ENCODE data around the gene CYBA.
A peak's percentile ranks its signal among the peaks of the same experiment; 100 is the strongest.

CYBA gene

GRCh38 chr16:88662843-88663606 is 12.2 kb upstream of the CYBA start, which contains the start of gene MVD:
MVD (minus strand) TSS chr16:88663091; CDS start chr16:88663080, 11 bp downstream.
- peak; percentile 99 for DNase-seq (ENCODE audit: low spot score)

DNA sequence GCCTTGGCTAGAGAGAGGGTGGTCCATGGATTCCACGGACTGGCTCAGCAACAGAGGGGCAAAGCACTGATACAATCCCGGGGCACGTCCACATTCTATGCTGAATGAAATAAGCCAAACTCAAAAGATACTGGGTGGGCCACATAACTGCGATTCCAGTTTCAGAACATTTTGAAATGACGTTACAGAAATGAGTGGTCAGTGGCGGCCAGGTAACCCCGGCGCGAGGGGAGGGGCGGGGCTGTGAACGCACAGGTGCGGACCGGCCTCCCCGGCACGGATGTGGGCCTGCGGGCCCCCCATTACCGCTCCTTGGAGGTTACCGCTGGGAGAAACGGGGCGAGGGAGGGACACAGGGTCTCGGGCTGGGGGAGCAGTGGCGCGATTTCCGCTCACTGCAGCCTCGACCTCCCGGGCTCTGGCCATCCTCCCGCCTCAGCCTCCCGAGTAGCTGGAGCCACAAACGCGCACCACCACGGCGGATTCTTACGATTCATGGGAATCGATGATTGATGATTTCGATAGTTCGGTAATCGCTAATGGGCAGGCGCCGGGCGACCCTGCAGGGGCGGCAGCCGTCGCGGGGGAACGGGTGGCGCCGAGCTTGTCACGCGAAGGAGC is 11.5 kb upstream of the CYBA start:
- DNase-seq (ENCODE audit: low spot score) = no peak

- DNase-seq (ENCODE audit: low spot score) = no peak
Measured at GRCh38 chr16:88661468-88661867, 10.6 kb upstream of the CYBA start.

GRCh38 chr16:88659160-88659559 is 8.3 kb upstream of the CYBA start:
- DNase-seq (ENCODE audit: low spot score) = no peak

DNA sequence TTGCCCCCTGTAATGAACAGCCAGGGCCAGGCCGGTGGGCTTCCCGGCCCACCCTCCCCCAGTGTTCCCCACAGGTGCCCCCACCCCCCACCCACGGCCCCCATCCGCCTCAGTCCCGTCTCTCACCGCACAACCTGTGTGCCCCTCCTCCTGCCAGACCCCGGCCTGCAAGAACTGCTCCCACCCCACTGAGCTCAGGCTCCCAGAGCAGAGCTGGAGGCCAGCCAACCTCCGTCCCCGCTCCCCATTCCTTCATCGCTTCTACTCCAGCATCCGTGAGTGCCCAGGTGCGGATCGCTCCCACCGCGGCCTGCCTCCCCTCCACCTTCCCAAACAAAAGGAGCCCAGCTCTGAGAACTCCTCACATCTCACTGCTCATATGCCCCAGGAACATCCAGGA is 7.9 kb upstream of the CYBA start:
- DNase-seq (ENCODE audit: low spot score) = no peak

GRCh38 chr16:88657371-88657770 is 6.5 kb upstream of the CYBA start:
- DNase-seq (ENCODE audit: low spot score) = no peak

DNA sequence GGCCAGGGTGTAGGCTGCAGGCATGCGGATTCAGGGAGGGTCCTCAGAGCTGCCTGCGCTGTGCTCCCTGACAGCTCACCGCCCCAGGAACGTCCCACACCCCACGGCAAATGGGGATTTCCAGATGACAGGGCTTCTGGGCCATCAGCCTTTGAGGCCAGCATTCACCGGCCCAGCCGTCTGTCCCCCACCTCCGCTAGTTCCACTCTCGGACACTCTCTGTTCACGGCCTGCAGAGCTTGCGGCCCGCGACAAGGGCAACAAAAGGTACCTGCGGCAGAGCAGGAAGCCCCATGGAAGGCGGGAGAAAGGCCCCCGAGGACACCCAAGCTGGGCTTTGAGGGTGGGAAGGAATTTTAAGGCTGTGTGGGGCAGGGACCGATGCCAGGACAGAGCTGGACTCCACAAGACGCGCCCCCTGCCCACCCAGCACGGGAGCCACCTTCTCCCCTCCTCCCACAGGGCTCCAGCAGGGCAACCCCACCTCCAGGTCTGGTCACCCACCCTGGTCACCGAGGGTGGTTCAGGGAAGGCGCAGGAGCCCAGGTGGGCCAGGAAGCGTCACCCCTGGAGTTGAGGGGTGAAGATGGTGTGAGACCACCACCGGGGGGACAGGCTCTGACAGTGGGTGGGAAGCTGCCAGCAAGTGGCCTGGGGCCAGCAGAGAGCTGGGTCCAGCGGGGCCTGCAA is 5.6 kb upstream of the CYBA start:
- DNase-seq (ENCODE audit: low spot score) = no peak

DNA sequence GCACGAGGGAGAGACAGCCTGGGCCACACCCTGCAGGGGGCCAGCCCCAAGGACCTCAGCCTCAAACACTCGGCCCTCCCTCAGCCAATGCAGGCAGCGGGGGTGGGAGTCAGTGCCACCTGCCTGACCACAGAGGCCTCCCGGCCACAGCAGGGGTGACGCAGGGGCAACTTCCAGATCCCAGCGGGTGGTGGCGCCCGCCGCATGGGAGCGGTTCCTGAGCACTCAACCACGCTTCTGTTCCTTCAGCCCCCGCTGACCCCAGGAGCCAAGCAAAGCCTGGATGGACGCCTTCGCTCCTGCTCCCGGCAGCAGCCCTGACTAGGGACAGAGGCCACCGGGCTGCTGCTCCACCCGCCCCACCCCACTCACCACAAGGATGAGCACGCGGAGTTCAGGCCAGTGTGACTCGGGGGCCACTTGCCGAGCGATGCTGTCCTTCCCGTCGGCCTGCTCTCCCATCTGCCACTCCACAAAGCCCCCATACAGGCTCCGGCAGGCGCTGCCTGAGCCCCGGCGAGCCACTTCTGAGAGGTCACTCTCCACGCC is 5.0 kb upstream of the CYBA start:
- no peak for DNase-seq (ENCODE audit: low spot score)

- no peak for DNase-seq (ENCODE audit: low spot score)
Measured at GRCh38 chr16:88655053-88655732, 4.3 kb upstream of the CYBA start.

DNA sequence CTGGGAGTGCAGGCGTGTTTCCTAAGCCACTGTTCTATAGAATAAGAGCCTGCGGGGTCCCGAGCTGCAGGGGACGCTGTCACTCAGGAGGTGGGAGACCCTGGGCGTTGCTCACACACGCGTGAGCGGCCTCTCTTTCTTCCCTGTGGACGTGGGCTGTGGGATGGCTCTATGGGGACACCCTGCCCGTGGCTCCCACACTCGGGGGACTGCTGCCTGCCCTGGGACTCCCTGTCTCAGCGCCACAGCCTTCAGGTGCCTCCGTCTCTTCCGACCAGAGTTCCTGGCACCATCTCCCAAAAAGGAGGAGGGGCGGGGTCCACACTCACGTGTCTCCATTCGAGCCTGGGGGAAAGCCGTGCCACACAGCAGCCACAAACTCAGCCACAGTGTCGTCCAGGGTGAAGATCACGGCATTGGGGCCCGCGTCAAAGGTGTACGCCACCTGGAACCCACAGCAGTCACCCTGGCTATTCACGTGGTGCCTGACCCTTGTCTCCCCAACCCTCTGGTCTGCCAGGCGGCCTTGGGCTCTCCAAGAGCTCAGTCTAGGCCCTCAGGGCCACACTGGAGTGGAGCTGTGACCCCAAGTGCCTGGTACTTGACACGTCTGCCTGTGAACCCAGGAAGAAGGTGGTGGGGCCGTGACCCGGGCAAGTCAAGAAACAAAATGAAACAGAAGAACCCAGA is 3.7 kb upstream of the CYBA start:
- DNase-seq (ENCODE audit: low spot score) = no peak

GRCh38 chr16:88653596-88654362 is 2.9 kb upstream of the CYBA start:
- no peak for DNase-seq (ENCODE audit: low spot score)

- no peak for DNase-seq (ENCODE audit: low spot score)
Measured at GRCh38 chr16:88653101-88653500, 2.2 kb upstream of the CYBA start.

DNA sequence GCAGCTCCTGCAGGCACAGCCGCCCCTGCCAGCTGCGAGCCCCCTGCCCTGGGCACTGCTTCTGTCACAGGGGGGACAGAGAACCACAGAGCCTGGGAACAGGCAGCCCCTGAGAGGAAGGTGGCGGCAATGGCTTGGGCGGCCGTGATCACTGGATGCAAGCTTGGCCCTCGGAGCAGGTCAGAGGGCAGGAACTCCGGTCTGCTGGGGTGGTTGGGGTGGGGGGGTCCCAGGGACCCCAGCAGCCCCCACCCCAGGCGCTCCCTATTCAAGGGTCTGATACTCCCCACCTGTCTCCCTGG is 1.9 kb upstream of the CYBA start:
- no peak for DNase-seq (ENCODE audit: low spot score)

- no peak for DNase-seq (ENCODE audit: low spot score)
Measured at GRCh38 chr16:88651989-88652761, 1.3 kb upstream of the CYBA start.

- DNase-seq (ENCODE audit: low spot score) = peak; percentile 67
Measured at GRCh38 chr16:88651276-88651988, 579 bp upstream of the CYBA start.

DNA sequence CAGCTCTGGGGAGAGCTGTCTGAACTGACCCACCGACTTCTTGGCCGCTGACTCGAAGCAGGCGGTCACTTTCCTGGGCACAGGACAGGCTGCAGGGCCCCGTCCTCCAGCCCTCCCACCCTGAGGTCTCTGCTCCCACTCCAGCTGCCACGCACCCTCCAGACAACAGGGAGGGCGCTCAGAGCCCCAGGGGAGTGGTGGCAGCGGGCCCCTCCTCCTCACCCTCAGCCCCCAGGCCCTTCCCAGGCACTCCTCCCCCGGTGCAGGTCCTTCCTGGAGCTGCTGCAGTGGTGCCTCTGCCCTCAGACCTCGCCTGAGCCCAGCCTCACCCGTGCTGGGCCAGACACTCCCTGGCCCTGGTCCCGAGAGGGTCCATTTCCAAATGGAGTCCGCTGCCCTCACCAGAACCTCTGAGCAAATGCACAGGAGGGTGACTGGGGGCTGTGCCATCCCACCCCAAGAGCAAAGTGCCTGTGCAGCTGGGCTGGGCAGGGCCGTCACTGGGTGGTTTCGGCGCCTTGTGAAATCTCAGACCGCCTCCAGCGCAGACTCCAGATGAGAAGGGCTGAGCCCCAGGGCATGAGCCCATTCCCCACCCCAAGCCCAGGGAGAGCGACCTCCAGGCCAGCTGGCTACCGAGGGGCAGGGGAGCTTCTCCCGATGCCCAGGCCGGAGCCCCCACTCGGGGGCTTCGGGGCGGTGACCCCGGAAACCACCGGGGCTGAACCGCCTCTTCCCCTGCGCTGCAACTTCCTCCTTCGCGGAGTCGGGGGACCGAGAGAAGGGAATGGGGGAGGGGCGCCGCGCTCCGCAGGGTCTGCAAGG is 717 bp downstream of the CYBA start:
- peak; percentile 70 for DNase-seq (ENCODE audit: low spot score)

DNA sequence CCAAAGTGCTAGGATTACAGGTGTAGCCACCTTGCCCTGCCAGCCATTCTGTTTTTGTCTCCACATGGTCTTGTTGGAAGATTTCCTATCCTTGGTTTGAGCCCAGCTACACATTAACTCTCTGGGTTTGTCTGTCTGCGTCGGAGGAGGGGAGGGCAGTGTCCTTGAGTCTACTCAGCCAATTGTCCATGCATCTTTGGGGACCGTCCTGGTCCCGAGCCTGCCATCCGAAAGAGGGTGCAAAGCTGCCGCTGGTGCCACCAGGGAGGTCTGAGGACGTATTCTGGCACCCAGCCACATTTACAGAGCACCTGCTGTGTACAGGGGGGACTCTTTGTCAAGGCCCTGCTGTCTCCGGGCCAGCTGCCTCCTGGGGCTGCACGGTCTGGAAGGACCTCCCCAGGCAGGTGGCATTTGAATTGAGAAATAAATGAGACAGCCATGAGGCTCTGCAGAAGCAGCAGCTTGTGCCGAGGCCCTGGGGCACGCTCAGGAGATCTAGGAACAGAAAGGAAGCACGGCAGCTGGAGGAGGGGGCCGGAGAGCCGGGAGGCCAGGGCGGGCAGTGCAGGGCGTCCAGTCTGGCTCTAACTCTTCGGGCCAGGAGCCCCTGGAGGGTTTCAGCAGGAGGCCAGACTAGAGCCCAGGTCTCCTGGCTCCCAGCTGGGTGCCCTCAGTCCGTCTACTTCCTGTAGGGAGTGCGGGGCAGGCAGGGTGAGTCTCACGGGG is 1.5 kb downstream of the CYBA start:
- DNase-seq (ENCODE audit: low spot score) = no peak

Data from ecto neural progenitor cell (in vitro differentiated cells).